ENCODE data around the gene UGT1A9.
"Not testable (repeated sequence)": the region's sequence is repeated elsewhere in the genome, so short reads cannot be mapped to it uniquely, and the experiment has no call there.

UGT1A9 gene

GRCh38 chr2:233671290-233672161 lies at the start of gene UGT1A9:
UGT1A9 (plus strand) TSS chr2:233671898; CDS start chr2:233671935, 37 bp downstream.
- DNase-seq = no peak

- no peak for DNase-seq
These were observed 44.2 kb upstream of the UGT1A9 start for GRCh38 chr2:233627331-233628025.

GRCh38 chr2:233636306-233636705 lies 35.4 kb upstream of the UGT1A9 start, which contains the start of gene UGT1A10:
UGT1A10 (plus strand) TSS chr2:233636448; CDS start chr2:233636523, 75 bp downstream.
- not testable (repeated sequence) for DNase-seq

GRCh38 chr2:233638836-233639235 lies 32.9 kb upstream of the UGT1A9 start:
- DNase-seq = no peak

GRCh38 chr2:233639860-233640259 lies 31.8 kb upstream of the UGT1A9 start:
- no peak for DNase-seq

- no peak for DNase-seq
These were observed 28.6 kb upstream of the UGT1A9 start for GRCh38 chr2:233643128-233643527.

GRCh38 chr2:233646033-233646432 lies 25.7 kb upstream of the UGT1A9 start:
- not testable (repeated sequence) for DNase-seq

- no peak for DNase-seq
These were observed 20.7 kb upstream of the UGT1A9 start for GRCh38 chr2:233650981-233651380.

GRCh38 chr2:233651430-233651829 lies 20.3 kb upstream of the UGT1A9 start:
- DNase-seq = no peak

GRCh38 chr2:233654501-233654900 lies 17.2 kb upstream of the UGT1A9 start:
- no peak for DNase-seq

- no peak for DNase-seq
These were observed 16.7 kb upstream of the UGT1A9 start for GRCh38 chr2:233655043-233655442.

- DNase-seq = not testable (repeated sequence)
These were observed 15.8 kb upstream of the UGT1A9 start for GRCh38 chr2:233655943-233656342.

GRCh38 chr2:233656443-233656842 lies 15.3 kb upstream of the UGT1A9 start:
- DNase-seq = no peak

GRCh38 chr2:233658610-233659009 lies 13.1 kb upstream of the UGT1A9 start:
- no peak for DNase-seq

- DNase-seq = no peak
These were observed 7.8 kb upstream of the UGT1A9 start for GRCh38 chr2:233663911-233664310.

GRCh38 chr2:233668605-233669260 lies 3.0 kb upstream of the UGT1A9 start:
- DNase-seq = no peak

GRCh38 chr2:233672886-233673285 lies 1.2 kb downstream of the UGT1A9 start:
- no peak for DNase-seq

- no peak for DNase-seq
These were observed 2.2 kb downstream of the UGT1A9 start for GRCh38 chr2:233673896-233674295.

GRCh38 chr2:233674314-233674713 lies 2.6 kb downstream of the UGT1A9 start:
- no peak for DNase-seq

- DNase-seq = no peak
These were observed 3.3 kb downstream of the UGT1A9 start for GRCh38 chr2:233674995-233675394.

- DNase-seq = no peak
These were observed 4.3 kb downstream of the UGT1A9 start for GRCh38 chr2:233676046-233676445.

- DNase-seq = no peak
These were observed 7.5 kb downstream of the UGT1A9 start for GRCh38 chr2:233679196-233679595.

- DNase-seq = no peak
These were observed 8.8 kb downstream of the UGT1A9 start for GRCh38 chr2:233680361-233681045.
